Measurements from ENCODE around the gene EMILIN2.

The EMILIN2 gene

DNA sequence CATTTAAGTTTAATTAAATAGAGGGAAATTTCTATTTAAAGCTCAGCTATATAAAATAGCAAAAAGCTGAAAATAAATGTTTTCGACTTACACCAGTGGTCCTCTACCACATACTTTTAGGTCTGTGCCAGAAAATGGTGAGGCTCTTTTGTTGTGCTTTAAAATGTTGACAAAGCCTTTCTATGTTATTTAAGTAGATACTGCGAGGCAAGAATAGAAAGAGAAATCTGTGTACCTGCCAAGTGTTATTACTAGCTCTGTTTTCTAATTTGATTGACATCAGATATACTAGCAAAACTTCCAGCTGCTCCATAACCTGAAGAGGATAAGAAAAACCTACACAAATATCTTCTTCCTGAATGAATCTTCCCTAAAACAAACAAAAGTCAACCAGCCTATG lies 112.5 kb downstream of the EMILIN2 start:
- no peak for DNase-seq

DNA sequence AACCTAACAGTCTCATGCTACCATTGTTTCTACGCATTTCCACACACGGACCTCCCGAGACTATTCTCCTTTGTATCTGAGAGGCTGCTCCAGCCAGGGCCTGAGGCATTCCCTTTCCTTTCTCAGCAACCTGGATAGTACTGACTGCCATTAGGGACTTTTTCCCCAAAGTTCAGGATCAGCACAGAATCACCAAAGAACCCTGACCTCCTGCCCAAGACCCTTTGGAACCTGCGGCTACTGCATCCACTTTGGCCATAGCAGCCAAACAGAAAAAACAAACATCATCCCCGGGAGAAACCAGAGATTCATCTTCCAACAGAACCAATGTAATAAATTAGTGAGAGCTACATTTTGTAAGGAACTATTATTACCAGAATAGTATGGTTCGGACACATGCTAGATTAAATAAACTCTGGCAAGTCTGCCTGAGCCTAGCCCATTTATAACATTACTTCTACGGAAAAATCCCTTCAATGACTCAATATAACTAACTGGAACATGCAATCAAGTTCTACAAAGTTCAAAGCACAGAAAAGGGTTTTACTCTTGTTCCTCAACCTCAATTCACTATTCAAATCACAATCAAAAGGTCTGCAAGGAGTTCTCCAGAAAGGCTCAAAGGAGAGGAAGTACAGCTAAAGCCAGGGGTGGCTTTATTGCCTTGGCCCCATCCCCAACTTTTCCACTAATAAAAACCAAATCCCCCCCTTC lies 114.3 kb downstream of the EMILIN2 start:
- no peak for DNase-seq

DNA sequence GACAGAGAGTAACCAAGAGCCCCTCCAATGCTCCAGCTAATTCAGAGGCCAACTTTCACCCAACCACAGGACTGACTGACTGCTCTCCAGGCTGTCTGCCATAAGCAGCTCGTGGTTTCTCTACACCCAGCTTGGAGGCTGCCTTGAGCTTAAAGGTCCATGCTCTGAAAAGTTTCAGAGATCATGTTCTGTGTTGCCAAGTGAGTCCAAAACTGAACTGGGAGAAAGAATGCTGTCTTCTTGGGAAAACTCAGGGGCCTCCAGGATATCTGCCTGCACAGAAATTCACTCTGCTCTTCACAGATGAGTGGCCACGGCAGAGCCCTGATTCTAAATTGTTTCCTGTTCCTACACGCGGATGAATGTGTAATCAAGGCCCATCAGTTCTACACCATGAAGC lies 115.0 kb downstream of the EMILIN2 start:
- no peak for DNase-seq

DNA sequence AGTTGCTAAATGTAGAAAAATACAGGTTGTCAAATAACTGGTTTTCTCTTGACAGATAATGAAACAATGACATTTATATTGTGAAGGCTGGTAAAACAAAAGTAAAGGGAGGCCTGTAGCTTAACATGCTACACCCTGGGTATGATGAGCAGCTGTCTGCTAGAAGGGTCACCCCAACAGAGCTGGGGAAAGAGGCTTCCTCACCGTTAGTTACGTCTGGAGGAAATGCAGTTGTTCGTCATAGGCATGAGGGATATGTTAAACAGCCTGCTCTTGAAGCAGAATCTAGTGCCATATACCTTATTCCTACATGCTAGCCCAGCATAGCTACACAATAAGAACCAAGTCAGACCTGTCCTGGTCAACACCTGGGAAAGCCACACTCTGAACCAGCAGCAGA lies 116.2 kb downstream of the EMILIN2 start:
- no peak for DNase-seq

DNA sequence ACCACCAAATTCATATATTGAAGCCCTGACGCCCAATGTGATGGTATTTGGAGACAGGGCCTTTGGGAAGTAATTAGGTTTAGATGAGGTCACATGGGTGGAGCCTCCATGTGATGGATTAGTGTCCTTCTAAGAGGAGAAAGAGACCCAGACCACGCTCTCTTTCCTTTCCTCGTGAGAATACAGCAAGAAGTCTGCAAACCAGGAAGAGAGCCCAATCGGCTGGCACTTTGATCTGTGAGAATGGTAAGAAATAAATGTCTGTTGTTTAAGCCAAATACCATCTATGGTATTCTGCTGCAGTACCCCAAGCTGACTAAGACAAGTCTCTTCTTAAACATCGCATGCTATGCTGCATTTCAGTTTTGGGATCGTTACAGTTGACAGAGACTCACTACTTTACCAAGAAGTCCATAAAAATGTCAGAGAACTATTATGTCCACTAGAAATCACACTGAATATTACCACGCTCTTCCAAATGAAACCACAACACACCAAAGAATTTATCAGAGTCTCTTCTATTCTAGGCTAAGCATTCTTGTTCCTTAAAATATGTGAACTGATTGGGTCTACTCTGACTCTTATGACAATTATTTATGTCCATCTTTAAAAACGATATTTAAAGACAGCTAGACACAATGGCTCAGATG lies 117.7 kb downstream of the EMILIN2 start:
- no peak for DNase-seq

Data from NCI-H1436 treated with DMSO at 0.1 percent for 48 hours (cell line).